HEK293T (cell line): Measurements from ENCODE around the gene SLC18A3.

Experiments
- CTCF ChIA-PET: fragments of 350-600 bp; formaldehyde crosslinking; extraction: SDS; loops from one replicate; lab custom pipeline; 2021; ENCODE audit warnings: antibody characterized with exemption, inconsistent platforms; lab: Yijun Ruan, JAX
- POLR2A ChIA-PET: fragments of 350-600 bp; formaldehyde crosslinking; extraction: SDS; loops from one replicate; lab custom pipeline; 2020; ENCODE audit warnings: antibody characterized with exemption, inconsistent platforms; lab: Yijun Ruan, JAX
- DNase-seq: peaks from one replicate; pipeline ENCODE4 v3.0.0; 2012; ENCODE audit warnings: mixed read lengths; ENCODE audit errors: extremely low spot score
- ARNT ChIP-seq: fragments of 450-650 bp; IDR thresholded peaks from 2 replicates; pipeline ENCODE4 v1.6.1; 2017; ENCODE audit warnings: mild to moderate bottlenecking
- BHLHE40 ChIP-seq: fragments of 450-650 bp; IDR thresholded peaks from 2 replicates; pipeline ENCODE4 v1.6.1; 2016; ENCODE audit warnings: mild to moderate bottlenecking, moderate library complexity, borderline replicate concordance
- CTBP1 ChIP-seq: fragments of 450-650 bp; IDR thresholded peaks from 2 replicates; pipeline ENCODE4 v1.6.1; 2016; ENCODE audit warnings: borderline replicate concordance
- ELF4 ChIP-seq: fragments of 450-650 bp; IDR thresholded peaks from 2 replicates; pipeline ENCODE4 v1.6.1; 2017; ENCODE audit warnings: antibody characterized with exemption
- FOXA1 ChIP-seq: fragments of 450-650 bp; IDR thresholded peaks from 2 replicates; pipeline ENCODE4 v1.6.1; 2016; ENCODE audit warnings: mild to moderate bottlenecking
- FOXK2 ChIP-seq: fragments of 450-650 bp; IDR thresholded peaks from 2 replicates; pipeline ENCODE4 v1.6.1; 2016; ENCODE audit warnings: mild to moderate bottlenecking
- FOXM1 ChIP-seq: fragments of 450-650 bp; IDR thresholded peaks from 2 replicates; pipeline ENCODE4 v1.6.1; 2017; ENCODE audit warnings: mild to moderate bottlenecking, borderline replicate concordance
- HDGF ChIP-seq: fragments of 450-650 bp; IDR thresholded peaks from 2 replicates; pipeline ENCODE4 v1.6.1; 2017; ENCODE audit warnings: antibody characterized with exemption, borderline replicate concordance
- L3MBTL2 ChIP-seq: fragments of 450-650 bp; conservative IDR thresholded peaks from 2 replicates; pipeline ENCODE4 v1.6.1; 2016; ENCODE audit warnings: mild to moderate bottlenecking
- LEF1 ChIP-seq: fragments of 450-650 bp; IDR thresholded peaks from 2 replicates; pipeline ENCODE4 v1.6.1; 2017; ENCODE audit warnings: mild to moderate bottlenecking, borderline replicate concordance
- NFRKB ChIP-seq: fragments of 450-650 bp; IDR thresholded peaks from 2 replicates; pipeline ENCODE4 v1.6.1; 2016; ENCODE audit warnings: mild to moderate bottlenecking, moderate library complexity
- SP1 ChIP-seq: fragments of 450-650 bp; IDR thresholded peaks from 2 replicates; pipeline ENCODE4 v1.6.1; 2017
- SUZ12 ChIP-seq: fragments of 450-650 bp; IDR thresholded peaks from 2 replicates; pipeline ENCODE4 v1.6.1; 2016; ENCODE audit warnings: mild to moderate bottlenecking
- TARDBP ChIP-seq: fragments of 450-650 bp; IDR thresholded peaks from 2 replicates; pipeline ENCODE4 v1.6.1; 2016
- ZNF384 ChIP-seq: fragments of 450-650 bp; IDR thresholded peaks from 2 replicates; pipeline ENCODE4 v1.6.1; 2016
- TF ChIP-seq, protein P1 (sequence below): fragments of 450-650 bp; IDR thresholded peaks from 2 replicates; pipeline ENCODE4 v1.6.1; 2016

Gene SLC18A3

DNA sequence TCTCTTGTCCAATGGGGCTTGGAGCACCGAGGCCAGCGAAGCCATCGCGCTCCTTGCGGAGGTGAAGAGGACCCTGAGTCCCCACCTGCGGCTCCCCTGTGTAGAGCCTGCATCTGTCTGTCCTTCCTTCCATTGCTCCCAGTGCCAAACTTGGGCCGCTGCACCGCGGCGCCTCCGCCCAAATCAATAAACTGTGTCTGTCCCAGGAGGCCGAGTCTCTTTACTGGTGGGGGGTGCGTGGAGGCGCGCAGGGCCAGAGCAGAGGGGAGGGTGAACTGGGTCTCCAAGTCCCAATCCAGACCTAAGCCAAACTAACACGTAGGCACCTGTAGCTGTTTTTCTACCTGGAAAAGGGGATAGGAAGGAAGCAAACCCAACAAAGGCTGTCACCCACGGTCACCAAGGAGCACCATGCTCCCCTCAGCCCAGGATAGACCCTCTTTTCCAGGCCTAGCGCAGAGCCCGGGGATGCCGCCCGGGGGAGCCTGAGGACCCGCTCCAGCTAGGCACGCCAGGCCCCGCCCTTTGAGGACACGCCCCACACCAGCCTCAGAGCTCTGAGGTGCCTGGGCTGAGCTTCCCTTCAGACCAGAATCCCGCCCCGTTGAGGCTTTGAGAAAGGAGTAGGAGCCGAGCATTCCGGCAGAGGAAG is 2.5 kb downstream of the SLC18A3 start:
- POLR2A ChIA-PET = no interaction called here
- TF ChIP-seq BHLHE40 (no peak), TARDBP (no peak), CTBP1 (no peak), SUZ12 (no peak), FOXK2 (no peak), L3MBTL2 (no peak), ARNT (no peak), HDGF (no peak), ZNF384 (no peak), SP1 (no peak), FOXA1 (no peak), ELF4 (no peak), NFRKB (no peak), LEF1 (no peak), FOXM1 (no peak)
- TF ChIP-seq, protein P1, sequence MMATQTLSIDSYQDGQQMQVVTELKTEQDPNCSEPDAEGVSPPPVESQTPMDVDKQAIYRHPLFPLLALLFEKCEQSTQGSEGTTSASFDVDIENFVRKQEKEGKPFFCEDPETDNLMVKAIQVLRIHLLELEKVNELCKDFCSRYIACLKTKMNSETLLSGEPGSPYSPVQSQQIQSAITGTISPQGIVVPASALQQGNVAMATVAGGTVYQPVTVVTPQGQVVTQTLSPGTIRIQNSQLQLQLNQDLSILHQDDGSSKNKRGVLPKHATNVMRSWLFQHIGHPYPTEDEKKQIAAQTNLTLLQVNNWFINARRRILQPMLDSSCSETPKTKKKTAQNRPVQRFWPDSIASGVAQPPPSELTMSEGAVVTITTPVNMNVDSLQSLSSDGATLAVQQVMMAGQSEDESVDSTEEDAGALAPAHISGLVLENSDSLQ = no peak
- peak; percentile 49 for DNase-seq
- CTCF ChIA-PET = no interaction called here

DNA sequence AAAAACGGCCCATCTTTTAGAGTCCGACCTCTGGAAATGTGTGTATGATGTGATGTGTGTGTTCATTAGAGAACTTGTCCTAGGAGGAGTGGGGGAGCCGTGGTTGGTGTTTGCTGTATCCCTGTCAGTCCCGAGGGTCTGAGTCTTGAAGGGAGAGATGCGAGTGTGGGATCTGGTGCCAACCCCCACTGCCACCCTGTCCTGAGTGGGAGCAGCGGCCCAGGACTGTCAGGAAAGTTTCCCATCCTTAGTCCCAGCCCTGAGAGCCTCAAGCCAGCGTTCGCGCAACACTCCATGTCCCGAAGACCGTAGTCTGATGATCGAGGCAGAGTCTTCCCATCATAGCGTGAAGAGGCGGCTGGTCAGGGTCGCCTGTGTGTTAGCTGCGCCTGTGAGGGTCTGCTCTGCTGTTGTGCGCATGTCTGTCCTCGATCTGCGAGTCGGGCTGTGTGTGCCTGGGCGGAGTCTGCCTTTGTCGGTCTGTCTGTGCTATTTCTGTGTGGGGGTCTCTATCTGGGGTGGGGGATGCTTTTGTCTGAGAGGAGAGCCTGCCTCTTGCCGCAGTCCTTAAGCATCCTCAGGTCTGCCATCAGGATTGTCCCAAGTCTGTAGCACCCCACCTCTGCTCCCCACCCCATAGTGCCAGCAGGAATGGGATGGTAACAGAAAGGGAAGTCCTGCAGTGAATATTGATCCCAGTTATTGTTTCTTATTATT is 3.2 kb downstream of the SLC18A3 start:
- ChIA-PET CTCF (no interaction called here), POLR2A (no interaction called here)
- no peak for DNase-seq
- TF ChIP-seq ELF4 = no peak
- no peak for TF ChIP-seq TARDBP
- TF ChIP-seq FOXA1 = no peak
- TF ChIP-seq SP1 = no peak
- no peak for TF ChIP-seq ARNT
- no peak for TF ChIP-seq ZNF384
- TF ChIP-seq BHLHE40 = no peak
- no peak for TF ChIP-seq NFRKB
- TF ChIP-seq, protein P1 = no peak

DNA sequence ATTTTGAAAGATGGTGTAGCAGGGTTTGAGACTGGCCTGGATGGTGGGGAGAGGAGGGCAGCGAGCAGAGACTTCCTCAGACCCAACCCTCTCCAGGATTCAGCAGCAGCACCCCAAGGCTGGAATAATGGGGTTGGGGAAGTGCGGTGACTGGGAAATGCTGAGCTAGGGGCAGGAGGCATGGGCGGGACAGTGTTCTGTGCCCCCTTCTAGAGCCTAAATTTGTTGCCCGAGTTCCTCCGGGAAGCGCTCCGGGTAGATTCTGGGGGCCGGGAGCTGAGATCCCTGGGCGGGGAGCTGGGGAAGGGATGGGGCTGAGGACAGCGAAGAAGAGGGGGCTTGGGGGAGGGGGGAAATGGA is 3.8 kb downstream of the SLC18A3 start, which contains the start of gene CHAT:
TSS of gene CHAT (plus strand) at position 156 of the 360 bp plus-strand sequence. CDS start at position 309, 153 bp downstream.
- ChIA-PET POLR2A (no interaction called here), CTCF (no interaction called here)
- TF ChIP-seq ARNT (no peak), FOXA1 (no peak), CTBP1 (no peak), ZNF384 (no peak), BHLHE40 (no peak)
- TF ChIP-seq, protein P1 = no peak
- DNase-seq = no peak

DNA sequence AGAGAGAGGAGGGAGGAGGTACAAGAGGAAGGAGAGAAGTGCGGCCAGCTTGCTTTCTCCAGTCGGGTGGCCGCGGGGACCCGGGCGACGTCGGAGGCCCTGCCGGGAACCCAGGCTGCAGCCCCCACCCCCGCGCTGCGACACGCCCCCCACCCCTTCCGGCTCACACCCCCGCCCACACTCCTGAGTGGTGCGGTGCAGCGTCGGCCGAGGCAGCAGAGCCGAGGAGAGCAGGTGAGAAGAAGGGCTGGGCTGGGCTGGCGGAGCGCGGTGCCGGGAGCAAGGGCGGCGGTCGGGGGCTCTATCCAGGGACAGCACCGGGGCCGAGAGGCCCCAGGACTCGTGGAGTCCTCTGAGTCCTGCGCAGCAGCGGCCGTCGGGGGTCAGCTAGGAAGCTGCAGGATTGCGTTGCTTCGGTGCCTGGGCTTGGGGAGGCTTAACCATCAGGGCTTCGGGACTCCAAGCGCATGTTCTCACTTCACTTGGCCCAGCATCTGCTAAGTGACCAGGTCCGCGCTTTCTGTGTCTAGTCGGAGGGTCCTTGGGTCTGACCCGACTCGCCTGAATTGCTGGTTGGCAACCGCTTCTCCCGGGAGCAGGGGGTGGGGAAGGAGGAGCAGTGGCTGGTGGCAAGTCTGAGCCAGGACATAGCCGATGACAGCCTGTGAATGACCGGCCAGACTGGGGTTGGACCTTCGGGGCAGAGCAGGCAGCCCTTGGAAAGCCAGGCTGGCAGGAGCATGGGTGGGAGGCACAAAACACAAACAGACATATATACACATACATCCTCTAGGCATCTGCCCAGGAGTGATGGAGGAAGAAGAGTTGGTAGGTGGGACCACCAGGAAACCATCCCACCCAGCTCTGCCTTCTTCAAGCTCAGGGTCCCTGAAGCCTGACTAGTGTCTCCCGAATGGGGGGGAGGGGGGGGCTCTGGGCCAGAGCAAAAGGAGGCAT is 4.4 kb downstream of the SLC18A3 start:
- no peak for DNase-seq
- ChIA-PET CTCF (no interaction called here), POLR2A (no interaction called here)
- TF ChIP-seq SP1 = no peak
- no peak for TF ChIP-seq BHLHE40
- no peak for TF ChIP-seq FOXK2
- no peak for TF ChIP-seq ARNT
- TF ChIP-seq CTBP1 = no peak
- TF ChIP-seq LEF1 = no peak
- no peak for TF ChIP-seq SUZ12
- no peak for TF ChIP-seq ZNF384
- no peak for TF ChIP-seq ELF4
- TF ChIP-seq L3MBTL2 = no peak
- no peak for TF ChIP-seq HDGF
- TF ChIP-seq FOXM1 = no peak
- no peak for TF ChIP-seq FOXA1
- TF ChIP-seq, protein P1 = no peak

- ChIA-PET CTCF (no interaction called here), POLR2A (no interaction called here)
- no peak for TF ChIP-seq NFRKB
- no peak for DNase-seq
Observed at GRCh38 chr10:49615213-49615612, 5.1 kb downstream of the SLC18A3 start.
